HepG2 (cell line): Measurements from ENCODE around the gene DOK4. TPM values are rescaled to one million over a fixed set of nuclear protein-coding genes. Genes with fewer than 3 reads are reported as not detected.
A peak's percentile ranks its signal among the peaks of the same experiment; 100 is the strongest.

ENCODE experiments used
- ADNP ChIP-seq: sonication (generic); formaldehyde crosslinking; IDR thresholded peaks from 2 replicates; pipeline ENCODE4 v1.4.0; 2020; ENCODE audit warnings: missing genetic modification reagents
- ARID2 ChIP-seq: sonication (generic); formaldehyde crosslinking; IDR thresholded peaks from 2 replicates; pipeline ENCODE4 v1.8.1; 2022; ENCODE audit warnings: mild to moderate bottlenecking, missing genetic modification reagents, borderline replicate concordance
- EHMT2 ChIP-seq: fragments of 200-600 bp; sonication (generic); IDR thresholded peaks from 2 replicates; pipeline ENCODE4 v1.7.0; 2017; ENCODE audit warnings: antibody characterized with exemption, low read depth, low read length, borderline replicate concordance
- HMGA1 ChIP-seq: sonication (generic); formaldehyde crosslinking; conservative IDR thresholded peaks from 2 replicates; pipeline ENCODE4 v1.4.0; 2020; ENCODE audit warnings: missing genetic modification reagents
- IRF9 ChIP-seq: sonication (generic); formaldehyde crosslinking; IDR thresholded peaks from 2 replicates; pipeline ENCODE4 v1.8.0; 2022; ENCODE audit warnings: missing genetic modification reagents, mild to moderate bottlenecking, borderline replicate concordance
- KDM5B ChIP-seq: sonication (generic); formaldehyde crosslinking; IDR thresholded peaks from 2 replicates; pipeline ENCODE4 v1.4.0; 2020; ENCODE audit warnings: missing genetic modification reagents, mild to moderate bottlenecking, borderline replicate concordance
- KMT2A ChIP-seq: sonication (generic); formaldehyde crosslinking; IDR thresholded peaks from 2 replicates; pipeline ENCODE4 v1.4.0; 2020; ENCODE audit warnings: missing genetic modification reagents
- MNT ChIP-seq: fragments of 450-650 bp; IDR thresholded peaks from 2 replicates; pipeline ENCODE4 v1.6.1; 2016
- NFATC3 ChIP-seq: sonication (generic); formaldehyde crosslinking; IDR thresholded peaks from 2 replicates; pipeline ENCODE4 v1.5.1; 2020; ENCODE audit warnings: mild to moderate bottlenecking, missing genetic modification reagents
- NFE2 ChIP-seq: sonication (generic); formaldehyde crosslinking; IDR thresholded peaks from 2 replicates; pipeline ENCODE4 v1.4.0; 2020; ENCODE audit warnings: missing genetic modification reagents
- POLR2A ChIP-seq, 2 experiments: IDR thresholded peaks; 2 replicates each; pipeline ENCODE4 v1.6.1; 2011; ENCODE audit warnings: low read depth in 2 of 2, low read length in 2 of 2, mild to moderate bottlenecking in 1 of 2, moderate library complexity in 1 of 2; ENCODE audit not compliant: insufficient read depth in 1 of 2
- SP4 ChIP-seq: sonication (generic); formaldehyde crosslinking; IDR thresholded peaks from 2 replicates; pipeline ENCODE4 v1.8.1; 2023; ENCODE audit warnings: mild to moderate bottlenecking, missing genetic modification reagents
- SRSF1 ChIP-seq: fragments of 200-400 bp; formaldehyde crosslinking; optimal IDR thresholded peaks from 2 replicates; pipeline ENCODE3; 2017; ENCODE audit warnings: mild to moderate bottlenecking, low read depth, low read length, moderate library complexity
- TAF1 ChIP-seq: sonication (generic); formaldehyde crosslinking; IDR thresholded peaks from 2 replicates; pipeline ENCODE4 v1.4.0; 2020; ENCODE audit warnings: missing genetic modification reagents
- ZFP1 ChIP-seq: IDR thresholded peaks from 2 replicates; pipeline ENCODE4 v1.6.1; 2016
- ZFP36 ChIP-seq: fragments of 150-350 bp; IDR thresholded peaks from 2 replicates; pipeline ENCODE4 v1.6.1; 2018; ENCODE audit warnings: borderline replicate concordance, low read length, low read depth; ENCODE audit not compliant: partially characterized antibody
- ZFX ChIP-seq: sonication (generic); formaldehyde crosslinking; IDR thresholded peaks from 2 replicates; pipeline ENCODE4 v1.4.0; 2020; ENCODE audit warnings: mild to moderate bottlenecking, low read depth, missing genetic modification reagents, moderate library complexity
- ZNF44 ChIP-seq: sonication (generic); formaldehyde crosslinking; IDR thresholded peaks from 2 replicates; pipeline ENCODE4 v1.5.1; 2020; ENCODE audit warnings: mild to moderate bottlenecking, missing genetic modification reagents
- ZNF605 ChIP-seq: sonication (generic); formaldehyde crosslinking; IDR thresholded peaks from 2 replicates; pipeline ENCODE4 v1.8.0; 2022; ENCODE audit warnings: mild to moderate bottlenecking, missing genetic modification reagents
- ZNF782 ChIP-seq: sonication (generic); formaldehyde crosslinking; IDR thresholded peaks from 2 replicates; pipeline ENCODE4 v1.4.0; 2020; ENCODE audit warnings: missing genetic modification reagents, mild to moderate bottlenecking, borderline replicate concordance
- polyA plus RNA-seq, 8 experiments: library from polyadenylated mRNA; depleted of rRNA in 3 of 8; stranded (reverse) in 7 of 8; unstranded in 1 of 8; fragments of >200 nt; fragmentation: Illumina TruSeq in 4 of 8; extraction: Trizol in 4 of 8; gene quantifications; 2 replicates each; pipeline versions ENCODE4 v1.2.1 to v1.2.3, GENCODE V29; 2011 to 2016; ENCODE audit warnings: low read depth in 4 of 8, missing spikeins in 1 of 8, mixed read lengths in 1 of 8; ENCODE audit not compliant: insufficient read depth in 1 of 8
- total RNA-seq, 5 experiments: library from RNA; depleted of rRNA; stranded (reverse); fragments of >200 nt; fragmentation: Illumina TruSeq; extraction: Trizol; gene quantifications; 2 replicates each; pipeline ENCODE4 v1.2.3, GENCODE V29; 2016; ENCODE audit warnings: low read depth in 1 of 5
- TF ChIP-seq, protein P1 (sequence below): sonication (generic); formaldehyde crosslinking; IDR thresholded peaks from 2 replicates; pipeline ENCODE4 v1.8.1; 2023; ENCODE audit warnings: mild to moderate bottlenecking, missing genetic modification reagents, borderline replicate concordance
- TF ChIP-seq, protein P2 (sequence below): sonication (generic); formaldehyde crosslinking; IDR thresholded peaks from 2 replicates; pipeline ENCODE4 v1.4.0; 2020; ENCODE audit warnings: missing genetic modification reagents
- TF ChIP-seq, protein P3 (sequence below): IDR thresholded peaks from 2 replicates; pipeline ENCODE4 v1.6.1; 2016; ENCODE audit warnings: control low read depth
- TF ChIP-seq, protein P4 (sequence below): sonication (generic); formaldehyde crosslinking; IDR thresholded peaks from 2 replicates; pipeline ENCODE4 v1.5.1; 2020; ENCODE audit warnings: missing genetic modification reagents, mild to moderate bottlenecking, borderline replicate concordance

The DOK4 gene
- total and polyA plus RNA-seq, 2 of the 13 experiments (the other 11 are each of a cell fraction or from before 2014, with no cell fraction given): 52.7 to 70.0 TPM

DNA sequence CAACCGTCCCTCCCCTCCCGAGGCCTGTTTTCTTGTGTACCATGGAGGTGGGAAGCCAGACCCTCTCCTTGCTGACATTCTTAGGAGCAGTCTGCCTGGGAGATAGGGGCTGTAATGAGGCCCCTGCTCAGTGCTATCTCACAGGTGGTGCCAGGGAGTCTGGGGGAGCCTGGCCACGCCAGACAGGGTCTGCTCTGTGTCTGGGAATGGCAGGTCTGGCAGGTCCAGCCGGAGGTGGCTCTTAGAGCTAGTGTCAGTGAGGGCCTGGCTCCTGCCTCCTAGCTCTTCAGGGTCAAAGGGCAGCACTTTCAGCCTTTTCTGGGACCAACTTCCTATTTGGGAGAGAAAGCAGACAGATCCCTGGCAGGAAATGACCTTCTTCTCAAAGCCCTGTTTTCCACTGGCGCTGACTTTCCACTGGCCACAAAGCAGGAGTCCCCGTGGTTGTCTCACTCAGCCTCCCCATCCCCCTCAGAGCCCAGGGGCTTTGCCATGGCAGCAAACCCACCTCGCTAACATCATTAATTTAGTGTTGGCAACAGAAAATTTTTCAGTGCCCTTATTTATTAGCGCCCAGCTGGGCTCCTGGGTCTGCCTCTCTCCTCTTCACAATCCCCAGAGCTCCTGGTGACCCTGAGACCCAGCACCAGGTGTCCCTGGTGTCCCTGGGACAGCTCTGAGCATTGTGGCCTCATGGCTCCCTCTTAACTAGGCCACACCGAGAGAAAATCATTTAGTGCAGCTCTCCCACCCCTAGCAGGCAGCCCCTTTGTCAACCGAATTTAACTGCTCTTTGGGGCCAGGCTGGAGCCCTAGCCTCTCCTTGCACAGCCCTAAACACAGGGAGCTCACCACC, 24.0 kb upstream of the DOK4 start (continued):
- TF ChIP-seq NFATC3 (CRISPR knock-in tag) (0 out of 2 replicates have a peak, but pooled peaks have one; percentile 40), SP4 (0 out of 2 replicates have a peak, but pooled peaks have one; percentile 30), MNT (no peak), IRF9 (CRISPR knock-in tag) (no peak), POLR2A (IDR thresholded peaks at IDR 0.05; ENCODE audit: insufficient read depth in 1 of 2, low read depth in 2 of 2, low read length in 2 of 2) (no peak), EHMT2 (no peak), ZFP36 (no peak), ZFP1 (CRISPR knock-in tag) (no peak), HMGA1 (CRISPR knock-in tag) (no peak), ADNP (CRISPR knock-in tag) (no peak), ZFX (CRISPR knock-in tag) (peak; percentile 40; the same call in 1 of the 2 replicates), NFE2 (CRISPR knock-in tag) (no peak), SRSF1 (no peak), KMT2A (CRISPR knock-in tag) (no peak), KDM5B (CRISPR knock-in tag) (no peak), ARID2 (CRISPR knock-in tag) (0 out of 2 replicates have a peak, but pooled peaks have one; percentile 46), ZNF782 (CRISPR knock-in tag) (no peak), ZNF605 (0 out of 2 replicates have a peak, but pooled peaks have one; percentile 50), ZNF44 (CRISPR knock-in tag) (no peak), TAF1 (CRISPR knock-in tag) (no peak)
- TF ChIP-seq, protein P1, sequence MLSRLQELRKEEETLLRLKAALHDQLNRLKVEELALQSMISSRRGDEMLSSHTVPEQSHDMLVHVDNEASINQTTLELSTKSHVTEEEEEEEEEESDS (CRISPR knock-in tag): 0 out of 2 replicates have a peak, but pooled peaks have one; percentile 0
- TF ChIP-seq, protein P2, sequence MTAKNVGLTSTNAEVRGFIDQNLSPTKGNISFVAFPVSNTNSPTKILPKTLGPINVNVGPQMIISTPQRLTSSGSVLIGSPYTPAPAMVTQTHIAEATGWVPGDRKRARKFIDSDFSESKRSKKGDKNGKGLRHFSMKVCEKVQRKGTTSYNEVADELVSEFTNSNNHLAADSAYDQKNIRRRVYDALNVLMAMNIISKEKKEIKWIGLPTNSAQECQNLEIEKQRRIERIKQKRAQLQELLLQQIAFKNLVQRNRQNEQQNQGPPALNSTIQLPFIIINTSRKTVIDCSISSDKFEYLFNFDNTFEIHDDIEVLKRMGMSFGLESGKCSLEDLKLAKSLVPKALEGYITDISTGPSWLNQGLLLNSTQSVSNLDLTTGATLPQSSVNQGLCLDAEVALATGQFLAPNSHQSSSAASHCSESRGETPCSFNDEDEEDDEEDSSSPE (CRISPR knock-in tag): no peak
- TF ChIP-seq, protein P3, sequence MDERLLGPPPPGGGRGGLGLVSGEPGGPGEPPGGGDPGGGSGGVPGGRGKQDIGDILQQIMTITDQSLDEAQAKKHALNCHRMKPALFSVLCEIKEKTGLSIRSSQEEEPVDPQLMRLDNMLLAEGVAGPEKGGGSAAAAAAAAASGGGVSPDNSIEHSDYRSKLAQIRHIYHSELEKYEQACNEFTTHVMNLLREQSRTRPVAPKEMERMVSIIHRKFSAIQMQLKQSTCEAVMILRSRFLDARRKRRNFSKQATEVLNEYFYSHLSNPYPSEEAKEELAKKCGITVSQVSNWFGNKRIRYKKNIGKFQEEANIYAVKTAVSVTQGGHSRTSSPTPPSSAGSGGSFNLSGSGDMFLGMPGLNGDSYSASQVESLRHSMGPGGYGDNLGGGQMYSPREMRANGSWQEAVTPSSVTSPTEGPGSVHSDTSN (CRISPR knock-in tag): no peak
- TF ChIP-seq, protein P4, sequence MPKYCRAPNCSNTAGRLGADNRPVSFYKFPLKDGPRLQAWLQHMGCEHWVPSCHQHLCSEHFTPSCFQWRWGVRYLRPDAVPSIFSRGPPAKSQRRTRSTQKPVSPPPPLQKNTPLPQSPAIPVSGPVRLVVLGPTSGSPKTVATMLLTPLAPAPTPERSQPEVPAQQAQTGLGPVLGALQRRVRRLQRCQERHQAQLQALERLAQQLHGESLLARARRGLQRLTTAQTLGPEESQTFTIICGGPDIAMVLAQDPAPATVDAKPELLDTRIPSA (CRISPR knock-in tag): no peak
